Effector memory CD4-positive, alpha-beta T cell (primary cell): Measurements from ENCODE around the gene AIM2.
"Not testable (repeated sequence)": the region's sequence is repeated elsewhere in the genome, so short reads cannot be mapped to it uniquely, and the experiment has no call there.

Experiments
- DNase-seq, 3 donors: peaks; one replicate each; pipeline ENCODE4 v3.0.0-alpha.2; 2020
- H3K27ac ChIP-seq: 2 replicates; pipeline ENCODE4 v1.7.0; 2013; ENCODE audit warnings: mild to moderate bottlenecking, low read length, moderate library complexity; ENCODE audit not compliant: insufficient read depth, poor library complexity, severe bottlenecking
- H3K27me3 ChIP-seq: replicated peaks from 2 replicates; pipeline ENCODE4 v1.7.0; 2013; ENCODE audit warnings: mild to moderate bottlenecking, low read length; ENCODE audit not compliant: insufficient read depth, control insufficient read depth, poor library complexity, severe bottlenecking
- H3K36me3 ChIP-seq: 2 replicates; pipeline ENCODE4 v1.7.0; 2013; ENCODE audit warnings: mild to moderate bottlenecking, low read length, moderate library complexity; ENCODE audit not compliant: control insufficient read depth, insufficient read depth
- H3K4me1 ChIP-seq: 2 replicates; pipeline ENCODE4 v1.7.0; 2013; ENCODE audit warnings: low read length, mild to moderate bottlenecking; ENCODE audit not compliant: control insufficient read depth, insufficient read depth, poor library complexity, severe bottlenecking
- H3K4me3 ChIP-seq: 2 replicates; pipeline ENCODE4 v1.7.0; 2013; ENCODE audit warnings: low read length, low read depth, mild to moderate bottlenecking; ENCODE audit not compliant: insufficient read depth, poor library complexity, severe bottlenecking
- H3K9me3 ChIP-seq: 2 replicates; pipeline ENCODE4 v1.7.0; 2013; ENCODE audit warnings: mild to moderate bottlenecking, low read length, moderate library complexity; ENCODE audit not compliant: control insufficient read depth
- total RNA-seq, 3 donors: gene quantifications; one replicate each; lab custom pipeline; 2026; lab: John Stamatoyannopoulos, UW

The AIM2 gene, protein sequence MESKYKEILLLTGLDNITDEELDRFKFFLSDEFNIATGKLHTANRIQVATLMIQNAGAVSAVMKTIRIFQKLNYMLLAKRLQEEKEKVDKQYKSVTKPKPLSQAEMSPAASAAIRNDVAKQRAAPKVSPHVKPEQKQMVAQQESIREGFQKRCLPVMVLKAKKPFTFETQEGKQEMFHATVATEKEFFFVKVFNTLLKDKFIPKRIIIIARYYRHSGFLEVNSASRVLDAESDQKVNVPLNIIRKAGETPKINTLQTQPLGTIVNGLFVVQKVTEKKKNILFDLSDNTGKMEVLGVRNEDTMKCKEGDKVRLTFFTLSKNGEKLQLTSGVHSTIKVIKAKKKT
- total RNA-seq = 3.6 to 20.0 (median 8.1) reads per million in 3 donors

DNA sequence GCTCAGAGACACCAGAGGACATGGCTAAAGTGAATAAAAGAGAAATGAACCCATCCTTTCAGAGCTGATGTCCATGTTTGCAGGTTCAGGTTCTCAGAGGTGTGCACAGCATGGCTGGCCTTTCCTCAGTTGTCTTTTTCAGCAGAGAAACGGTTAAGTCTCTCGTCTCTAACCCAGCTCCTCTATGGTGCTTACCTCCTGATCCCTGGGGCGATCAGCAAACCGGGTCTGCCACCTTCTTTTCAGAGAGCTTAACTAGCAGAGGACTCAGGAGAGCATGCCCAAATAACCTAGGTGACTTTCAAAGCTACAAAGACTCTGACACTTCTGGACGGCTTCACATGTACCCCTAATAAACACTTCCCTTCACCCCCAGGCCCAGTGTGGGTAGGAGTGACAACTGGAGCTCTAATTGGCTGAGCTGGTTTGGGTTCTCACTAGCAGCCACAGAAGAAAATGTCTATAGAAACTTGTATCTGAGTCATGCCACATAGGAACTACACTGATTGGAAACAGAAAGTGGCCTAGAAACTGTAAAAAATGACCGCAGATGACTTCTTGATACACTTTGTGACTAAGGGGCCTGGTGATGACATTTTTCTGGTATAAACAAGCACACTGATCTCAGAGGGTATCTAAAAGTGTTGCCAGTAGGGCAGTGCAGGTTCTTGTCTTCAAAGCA, at the start of gene AIM2:
Gene AIM2, minus strand, starts transcription at position 329 of the 682 bp plus-strand sequence. CDS start 3,267 bp downstream, outside the sequence.
- Histone ChIP-seq H3K4me3 (peak within 1 kb of the TSS; percentile 53), H3K27ac (peak within 1 kb of the TSS; percentile 84), H3K4me1 (peaks cover 16% of the 10 kb centered on the region), H3K36me3 (no peaks in the 10 kb centered on the region), H3K27me3 (no peaks in the 10 kb centered on the region), H3K9me3 (no peaks in the 10 kb centered on the region)
- DNase-seq = peak; percentile 59 to 64 (median 64)

DNA sequence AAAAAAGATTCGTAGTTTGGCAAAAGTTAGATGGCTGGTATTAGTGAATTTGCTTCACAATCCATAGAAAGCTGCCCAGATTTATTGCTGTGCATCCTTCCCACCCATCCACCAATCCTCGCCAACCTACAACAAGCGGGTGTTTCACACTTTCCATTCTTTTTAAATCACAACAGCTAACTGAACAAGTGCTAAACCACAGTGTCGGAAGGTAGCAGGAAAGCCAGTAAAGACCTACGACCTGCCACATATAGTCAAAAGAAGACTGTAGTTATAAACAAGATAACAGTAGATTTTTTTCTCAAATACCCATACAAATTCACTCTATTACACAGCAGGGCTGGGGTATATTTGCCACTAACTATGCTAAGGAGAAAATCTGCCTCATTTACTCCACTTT, 47.0 kb upstream of the AIM2 start:
- H3K27ac ChIP-seq = no peak overlapping the region
- no peak for DNase-seq
- H3K27me3 ChIP-seq = no peaks in the 10 kb centered on the region
- no peaks in the 10 kb centered on the region for H3K36me3 ChIP-seq
- H3K4me1 ChIP-seq = no peaks in the 10 kb centered on the region
- no peaks in the 10 kb centered on the region for H3K9me3 ChIP-seq
- H3K4me3 ChIP-seq = no peak overlapping the region

DNA sequence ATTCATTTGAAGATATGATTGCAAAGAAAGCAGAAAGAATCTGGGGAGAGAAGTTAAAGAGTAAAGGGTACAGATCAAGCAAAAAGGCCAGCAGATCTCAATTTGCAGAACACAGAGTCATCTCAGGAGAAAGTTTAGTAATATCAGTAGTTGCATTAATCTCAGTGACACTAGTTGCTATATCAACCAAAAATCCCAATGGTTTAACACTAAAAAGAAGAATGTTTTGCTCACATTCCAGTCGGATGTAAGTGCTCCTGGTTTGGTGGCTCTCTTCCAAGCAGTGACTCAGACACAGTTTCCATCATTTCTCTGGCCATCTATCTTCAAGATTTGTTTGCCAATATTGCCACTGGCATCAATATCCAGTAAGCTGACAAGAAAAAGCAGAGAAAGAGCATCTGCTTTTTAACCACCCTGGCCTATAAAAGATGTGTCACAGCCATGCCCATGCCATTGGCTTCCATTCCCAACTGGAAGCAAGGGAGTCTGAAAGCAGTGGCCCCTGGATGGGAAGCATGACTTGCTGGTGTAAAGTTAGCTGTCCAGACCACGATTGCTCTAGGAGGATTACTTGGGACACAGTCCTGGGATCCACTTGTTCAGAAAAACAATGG, 45.5 kb upstream of the AIM2 start:
- Histone ChIP-seq H3K4me1 (no peaks in the 10 kb centered on the region), H3K4me3 (no peak overlapping the region), H3K27ac (no peak overlapping the region), H3K9me3 (no peaks in the 10 kb centered on the region), H3K27me3 (no peaks in the 10 kb centered on the region), H3K36me3 (no peaks in the 10 kb centered on the region)
- DNase-seq = no peak

DNA sequence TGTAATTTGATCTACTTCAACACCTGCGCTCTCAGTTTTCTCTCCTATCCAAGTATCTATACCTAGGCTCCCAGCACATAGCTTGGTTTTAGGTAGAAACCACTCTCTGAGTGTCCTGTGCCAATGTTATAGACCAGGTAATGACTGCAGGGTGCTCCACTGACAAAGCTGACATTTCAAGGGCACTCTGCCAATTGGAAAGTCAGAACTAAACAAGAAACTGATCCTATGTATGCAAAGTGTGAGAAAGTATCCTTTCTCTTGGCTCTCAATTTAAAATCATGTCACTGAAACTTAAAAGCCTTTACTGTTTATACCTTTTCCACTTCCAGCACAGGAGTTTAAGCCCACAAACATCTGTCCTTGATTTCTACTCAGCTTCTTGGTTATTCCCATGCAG, 45.0 kb upstream of the AIM2 start:
- H3K9me3 ChIP-seq = no peaks in the 10 kb centered on the region
- no peak for DNase-seq
- no peak overlapping the region for H3K4me3 ChIP-seq
- no peak overlapping the region for H3K27ac ChIP-seq
- H3K27me3 ChIP-seq = no peaks in the 10 kb centered on the region
- no peaks in the 10 kb centered on the region for H3K36me3 ChIP-seq
- H3K4me1 ChIP-seq = no peaks in the 10 kb centered on the region

DNA sequence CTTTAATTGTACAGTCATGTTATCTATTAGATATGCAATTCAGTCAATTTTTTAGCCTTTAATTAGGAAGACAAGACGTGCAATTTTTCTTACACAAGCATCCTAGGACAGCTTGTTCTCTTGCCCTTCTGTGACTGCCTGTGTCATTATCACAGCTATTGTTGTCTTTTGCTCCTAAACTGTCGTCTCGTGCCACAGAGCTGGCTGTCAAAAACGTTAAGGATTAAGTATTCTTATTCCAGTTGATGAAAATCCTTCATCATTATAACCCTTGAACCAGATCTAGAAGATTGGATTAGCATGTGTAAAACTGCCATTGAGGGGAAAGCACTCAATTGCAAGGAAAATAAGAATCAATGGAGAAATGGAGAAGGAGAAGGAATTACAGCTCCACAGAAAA, 43.8 kb upstream of the AIM2 start:
- H3K4me1 ChIP-seq = no peaks in the 10 kb centered on the region
- no peaks in the 10 kb centered on the region for H3K36me3 ChIP-seq
- H3K27me3 ChIP-seq = no peaks in the 10 kb centered on the region
- H3K27ac ChIP-seq = no peak overlapping the region
- DNase-seq = no peak
- H3K4me3 ChIP-seq = no peak overlapping the region
- no peaks in the 10 kb centered on the region for H3K9me3 ChIP-seq

DNA sequence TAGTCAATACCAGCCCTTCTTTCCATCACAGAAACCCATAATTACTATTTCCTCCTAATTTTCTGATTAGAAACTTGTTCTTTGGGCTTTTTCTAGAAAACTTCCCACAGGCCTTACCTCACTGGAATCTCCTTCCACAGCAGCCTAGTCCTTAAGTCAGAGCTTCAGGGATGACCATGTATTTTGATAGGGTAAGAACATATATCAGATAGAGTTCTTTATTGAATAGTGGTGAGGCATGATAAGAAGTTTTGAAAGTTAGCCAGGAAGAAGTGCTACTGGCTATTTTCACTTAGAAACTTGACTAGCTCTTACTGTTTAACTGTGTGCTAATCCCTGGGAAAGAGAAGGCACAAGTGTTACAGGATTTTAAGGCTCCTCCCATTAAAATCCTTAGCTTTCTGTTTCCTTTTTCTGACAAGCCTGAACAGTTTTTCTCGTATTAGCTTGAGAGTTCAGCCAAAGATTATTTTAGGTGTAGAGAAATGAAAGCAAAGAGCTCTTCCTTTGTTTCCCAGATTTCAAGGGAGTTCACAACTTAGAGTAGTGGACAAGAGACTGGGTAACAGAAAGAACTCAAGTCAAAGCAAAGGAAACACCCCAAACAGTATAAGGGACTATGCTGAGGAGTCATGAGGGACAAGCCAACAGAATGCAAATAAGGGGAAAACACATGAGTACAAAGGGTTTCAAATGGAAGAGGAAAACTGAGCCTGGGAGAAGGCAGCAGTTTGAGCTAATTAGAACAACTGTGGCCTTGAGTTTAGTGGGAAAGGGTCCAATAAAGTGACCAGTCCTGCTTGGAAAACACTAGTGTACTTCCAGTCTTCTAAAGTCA, 37.2 kb upstream of the AIM2 start:
- Histone ChIP-seq H3K27me3 (no peaks in the 10 kb centered on the region), H3K4me3 (no peak overlapping the region), H3K27ac (no peak overlapping the region), H3K9me3 (no peaks in the 10 kb centered on the region), H3K36me3 (no peaks in the 10 kb centered on the region), H3K4me1 (no peaks in the 10 kb centered on the region)
- DNase-seq = no peak

DNA sequence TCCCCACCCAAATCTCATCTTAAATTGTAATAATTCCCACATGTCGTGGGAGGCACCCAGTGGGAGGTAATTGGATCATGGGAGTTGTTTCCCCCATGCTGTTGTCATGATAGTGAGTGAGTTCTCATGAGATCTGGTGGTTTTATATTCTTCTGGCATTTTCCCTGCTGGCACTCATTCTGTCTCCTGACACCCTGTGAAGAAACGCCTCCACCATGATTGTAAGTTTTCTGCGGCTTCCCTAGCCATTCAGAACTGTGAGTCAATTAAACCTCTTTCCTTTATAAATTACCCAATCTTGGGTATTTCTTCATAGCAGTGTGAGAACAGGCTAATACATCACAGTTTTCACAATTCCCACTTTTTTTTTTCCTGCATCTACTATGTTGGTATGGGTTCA, 26.5 kb upstream of the AIM2 start:
- not testable (repeated sequence) for H3K9me3 ChIP-seq, H3K27me3 ChIP-seq, DNase-seq, H3K27ac ChIP-seq, H3K4me3 ChIP-seq, H3K36me3 ChIP-seq, H3K4me1 ChIP-seq

DNA sequence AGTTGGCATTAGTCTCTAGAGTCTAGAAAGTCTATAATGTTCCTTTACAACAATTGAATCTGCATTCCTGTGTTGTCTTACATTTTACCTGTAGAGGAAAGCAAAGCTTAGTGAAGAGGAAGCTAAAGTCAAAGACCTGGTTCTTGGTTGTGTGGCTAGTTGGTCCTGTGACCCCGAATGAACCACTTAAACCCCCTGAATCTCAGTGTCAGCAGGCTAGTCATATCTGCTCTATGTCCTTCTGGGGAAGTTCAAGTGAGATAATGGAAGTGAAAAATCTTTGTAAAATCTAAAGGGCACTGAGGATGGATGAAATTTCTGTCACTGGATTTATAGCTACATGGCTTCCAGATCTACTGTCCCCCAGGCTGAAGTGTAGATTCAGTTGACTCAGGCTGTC, 24.0 kb upstream of the AIM2 start:
- H3K9me3 ChIP-seq = no peaks in the 10 kb centered on the region
- H3K27ac ChIP-seq = no peak overlapping the region
- H3K4me3 ChIP-seq = no peak overlapping the region
- no peaks in the 10 kb centered on the region for H3K27me3 ChIP-seq
- no peaks in the 10 kb centered on the region for H3K36me3 ChIP-seq
- no peak for DNase-seq
- no peaks in the 10 kb centered on the region for H3K4me1 ChIP-seq

DNA sequence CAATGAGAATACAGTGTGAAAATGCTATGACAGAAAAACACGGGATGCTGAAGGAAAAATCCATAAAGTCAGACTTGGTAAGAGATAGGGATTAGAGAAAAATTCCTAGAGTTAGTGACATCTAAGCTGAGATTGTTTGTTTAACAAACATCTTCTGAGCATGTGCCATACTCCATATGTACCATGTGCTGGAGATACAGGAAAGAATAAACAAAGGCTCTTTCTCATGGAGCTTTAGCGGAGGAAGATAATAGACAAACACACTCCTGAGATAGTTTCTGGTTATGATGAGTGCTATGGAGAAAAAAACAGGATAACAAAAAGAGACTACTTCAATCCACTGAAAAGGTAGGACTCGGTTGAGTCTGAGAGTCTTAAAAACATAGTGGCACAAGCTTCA, 22.0 kb upstream of the AIM2 start:
- H3K36me3 ChIP-seq = no peaks in the 10 kb centered on the region
- H3K27ac ChIP-seq = no peak overlapping the region
- no peak for DNase-seq
- no peak overlapping the region for H3K4me3 ChIP-seq
- H3K4me1 ChIP-seq = no peaks in the 10 kb centered on the region
- H3K9me3 ChIP-seq = no peaks in the 10 kb centered on the region
- H3K27me3 ChIP-seq = no peaks in the 10 kb centered on the region
